Right kidney (tissue), 1 donor: Measurements from ENCODE around the gene DNAH1.

ENCODE experiments used
- DNase-seq: peaks from one replicate; pipeline ENCODE4 v3.0.0-alpha.2; 2016

DNAH1 gene

DNA sequence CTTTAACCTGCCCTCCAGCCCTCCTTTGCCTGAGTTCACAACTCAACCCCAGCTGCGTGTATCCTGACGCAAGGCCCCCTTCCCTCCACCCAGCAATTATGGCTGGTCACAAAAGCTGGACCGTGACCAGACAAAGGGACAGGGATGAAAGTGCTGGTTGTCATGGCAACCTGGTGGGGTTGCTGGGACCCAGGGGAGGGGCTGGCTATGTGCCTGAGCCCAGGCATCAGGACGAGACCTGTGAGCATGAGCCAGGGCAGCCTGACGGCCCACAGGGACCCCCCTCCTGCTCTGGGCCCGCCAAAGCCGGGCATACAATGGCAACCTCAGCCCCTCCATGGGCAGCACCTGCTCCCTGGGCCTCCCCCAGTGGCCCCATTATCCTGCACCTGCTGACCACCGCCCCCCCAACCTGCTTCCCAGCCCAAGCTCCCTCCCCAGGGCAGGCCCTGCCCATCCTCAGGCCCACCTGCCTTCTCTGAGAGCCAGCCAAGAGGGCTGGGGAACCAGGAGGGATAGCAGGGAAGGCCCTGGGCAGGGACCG, 4.5 kb upstream of the DNAH1 start:
- no peak for DNase-seq

DNA sequence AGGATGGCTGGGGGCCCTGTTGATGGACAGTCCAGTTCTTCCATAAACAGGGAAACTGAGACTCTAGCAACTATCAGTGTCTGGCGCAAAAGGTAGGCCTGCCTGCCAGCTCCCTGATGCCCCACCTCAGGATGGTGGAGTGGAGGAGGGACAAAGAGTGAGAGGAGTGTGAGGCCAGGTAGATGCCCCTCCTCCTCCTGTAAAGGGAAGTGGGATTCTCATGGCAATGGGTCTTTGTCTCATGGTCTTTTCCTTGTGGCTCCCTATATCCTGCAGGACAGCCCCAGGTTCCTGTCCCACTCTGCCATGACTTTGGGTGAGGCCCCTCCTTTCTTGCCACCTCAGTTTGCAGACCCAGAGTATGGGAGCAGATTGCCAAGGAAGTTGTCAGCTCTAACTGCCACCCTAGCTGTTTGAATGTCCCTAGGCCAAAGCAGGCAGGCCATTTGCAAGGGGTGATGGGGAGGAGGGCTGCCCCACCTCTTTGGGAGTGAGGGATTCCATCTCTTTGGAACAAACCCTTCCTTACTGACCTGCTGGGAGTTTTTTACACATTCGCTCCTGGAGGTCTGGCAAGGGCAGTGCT, 2.8 kb upstream of the DNAH1 start:
- DNase-seq, result no peak

DNA sequence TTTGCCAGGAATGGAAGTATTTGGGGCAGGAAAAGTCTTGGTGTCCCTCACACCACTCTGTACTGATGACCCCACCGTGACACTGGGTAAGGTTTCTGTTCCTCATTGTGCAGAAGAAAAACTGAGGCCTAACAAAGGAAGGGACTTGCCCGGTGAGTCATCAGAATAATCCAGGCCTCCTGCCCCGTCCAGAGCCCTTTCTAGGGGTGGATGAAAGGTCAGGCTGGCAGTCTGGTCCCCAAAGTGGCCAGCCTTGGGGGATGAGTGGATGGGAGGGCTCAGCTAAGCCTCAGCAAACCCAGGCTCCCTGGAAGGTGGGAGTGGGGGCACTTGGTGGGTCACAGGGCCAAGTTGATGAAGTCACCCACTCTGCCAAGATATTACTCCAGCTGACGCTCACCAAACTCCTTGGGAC, 2.3 kb upstream of the DNAH1 start:
- no peak for DNase-seq

DNA sequence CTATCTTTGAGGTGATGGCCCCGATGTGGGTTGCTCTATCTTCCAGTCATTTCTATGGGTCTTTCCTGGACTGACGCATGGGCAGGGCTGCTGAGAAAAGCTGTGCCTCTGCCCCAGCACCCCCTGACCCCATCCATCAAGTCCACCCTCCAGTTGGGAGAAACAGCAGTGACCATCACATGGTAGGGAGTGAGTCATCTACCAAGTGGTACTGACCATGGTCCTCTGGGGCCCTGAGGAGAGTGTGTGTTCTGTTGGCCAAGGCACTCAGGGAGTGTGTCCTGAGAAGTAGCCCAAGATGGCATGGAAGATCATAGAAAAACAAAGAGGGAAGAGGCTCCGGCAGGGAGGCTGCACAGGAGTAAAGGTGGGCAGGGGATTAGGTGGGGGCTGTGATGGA, 1.6 kb upstream of the DNAH1 start:
- DNase-seq, result no peak

DNA sequence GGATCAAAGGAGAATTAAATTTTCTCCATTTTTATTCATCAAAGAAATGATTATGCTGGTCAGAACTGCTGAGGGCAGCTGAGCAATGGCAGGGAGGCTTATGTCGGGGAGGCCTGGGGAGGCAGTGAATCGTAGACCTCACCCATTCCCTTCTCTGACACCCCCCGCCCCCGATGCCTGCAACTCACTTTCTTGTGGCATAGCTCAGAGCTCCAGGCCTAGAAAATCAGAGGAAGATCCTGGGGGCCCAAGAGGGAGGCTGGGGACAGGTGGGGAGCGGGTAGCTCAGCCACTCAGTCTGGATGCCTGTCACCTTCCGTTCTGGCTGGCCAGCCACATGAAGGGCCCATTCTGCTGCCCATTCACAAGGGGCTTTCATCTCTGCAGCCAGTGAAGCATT, 1.1 kb upstream of the DNAH1 start:
- DNase-seq, result no peak

DNA sequence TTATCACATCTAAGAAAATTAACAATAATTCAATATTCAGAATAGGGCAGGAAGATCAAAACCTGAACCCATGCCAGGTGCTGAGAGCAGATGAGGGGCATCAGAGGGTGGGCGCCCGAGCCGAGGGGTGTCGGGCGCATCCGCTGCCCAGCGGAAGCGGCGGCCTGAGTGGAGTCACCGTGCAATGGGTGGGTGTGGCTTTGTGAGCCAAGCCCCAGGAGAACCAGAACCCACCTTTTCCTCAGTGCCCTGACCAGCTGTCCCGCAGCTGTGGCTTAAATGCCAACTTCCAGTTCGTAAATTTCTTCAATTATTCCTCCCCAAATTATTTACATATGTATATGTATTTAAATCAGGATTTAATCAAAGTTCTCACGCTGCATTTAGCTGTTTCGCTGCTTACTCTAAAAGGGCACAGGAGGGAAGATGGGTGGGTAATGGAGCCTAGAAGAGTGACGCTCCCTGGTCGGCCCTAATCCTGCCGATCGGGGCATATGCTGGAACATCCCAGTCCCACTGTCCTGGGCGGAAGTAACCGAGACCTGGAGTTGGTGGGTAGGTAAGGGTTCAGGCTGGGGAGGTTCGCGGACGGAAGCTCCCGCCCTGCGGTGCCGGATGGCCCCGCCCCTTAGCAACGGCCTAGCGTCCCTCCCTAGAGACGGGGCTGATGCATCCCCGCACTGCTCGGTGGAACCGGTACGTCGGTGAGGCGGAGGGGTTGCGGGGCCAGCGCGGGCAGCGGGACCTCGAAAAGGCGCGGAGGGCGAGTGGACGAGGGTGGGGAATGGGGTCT, 1.3 kb downstream of the DNAH1 start:
- peak; percentile 70 for DNase-seq

DNA sequence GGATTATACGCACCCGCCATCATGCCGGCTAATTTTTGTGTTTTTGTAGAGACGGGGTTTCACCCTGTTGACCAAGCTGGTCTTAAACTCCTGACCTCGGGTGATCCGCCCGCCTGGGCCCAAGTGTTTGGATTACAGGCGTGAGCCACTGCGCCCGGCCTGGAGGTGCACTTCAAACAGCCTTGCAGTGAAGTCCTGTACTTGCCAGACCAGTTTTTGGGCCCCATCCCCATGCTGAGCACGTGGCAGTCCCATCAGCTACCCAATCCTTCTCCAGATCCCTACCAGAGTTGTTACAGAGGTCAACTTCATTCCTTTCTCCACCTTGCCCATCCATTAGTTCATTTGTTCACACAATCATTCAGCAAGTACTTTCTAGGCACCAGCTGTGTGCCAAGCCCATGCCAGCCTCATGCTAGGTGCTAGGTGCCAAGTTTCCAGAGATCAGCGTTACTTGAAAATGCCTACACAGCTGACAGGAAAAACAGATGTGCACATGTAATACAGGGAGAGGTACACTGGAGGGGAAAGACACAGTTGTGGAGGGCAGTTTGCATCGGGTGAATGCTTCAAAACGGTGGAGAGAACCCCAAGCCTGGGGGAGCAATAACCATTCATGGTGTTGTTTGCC, 2.2 kb downstream of the DNAH1 start:
- DNase-seq, result no peak

DNA sequence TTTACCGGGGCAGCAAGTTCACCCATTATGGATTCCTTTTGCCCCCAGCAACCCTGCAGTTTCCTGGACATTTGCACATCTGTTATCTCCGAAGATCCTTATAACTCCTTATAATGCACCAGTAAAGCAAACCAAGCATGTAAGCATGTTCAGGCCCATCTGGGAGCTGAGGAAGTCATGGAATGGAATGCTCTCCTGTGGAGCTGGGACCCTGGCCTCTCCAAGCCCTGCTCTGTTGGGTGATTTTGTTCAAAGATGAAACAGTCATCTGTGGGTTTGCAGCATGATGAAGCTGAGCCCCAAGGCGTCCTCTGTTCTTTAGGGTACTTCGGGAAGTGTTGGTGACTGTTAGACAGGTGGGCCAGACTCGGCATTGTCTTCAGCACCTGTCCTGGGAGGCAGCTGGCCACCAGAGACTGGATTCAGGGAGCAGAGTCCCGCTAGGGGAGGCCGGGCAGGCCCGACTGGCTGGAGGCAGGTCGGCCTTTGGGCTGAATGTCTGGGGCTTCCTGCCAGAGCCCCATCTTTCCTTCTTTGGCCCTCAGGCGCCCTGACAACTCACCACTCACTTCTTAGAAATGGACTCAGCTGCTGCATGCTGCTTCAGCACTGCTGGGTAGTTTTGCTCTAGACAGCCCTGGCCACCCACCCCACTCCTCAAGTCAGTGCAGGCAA, 3.9 kb downstream of the DNAH1 start:
- DNase-seq, result no peak

DNA sequence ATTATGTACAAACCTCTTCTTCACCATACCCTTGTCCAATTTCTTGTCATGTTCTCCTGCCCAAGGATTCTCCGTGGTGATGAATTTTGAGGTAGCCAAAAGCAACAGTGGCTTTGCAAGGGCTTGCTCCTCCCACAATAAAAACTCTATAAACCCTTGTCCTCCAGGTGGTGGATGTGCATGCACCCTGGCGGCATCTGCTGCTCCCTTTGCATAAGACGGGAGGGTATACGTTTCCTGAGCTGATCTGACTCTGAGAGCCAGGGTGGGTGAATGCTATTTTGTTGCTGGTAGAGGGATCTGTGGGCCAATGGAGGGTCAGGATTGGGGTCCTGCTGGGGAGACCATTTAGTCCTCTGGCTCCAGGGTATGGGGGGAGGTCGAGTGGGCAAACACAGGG, 5.4 kb downstream of the DNAH1 start:
- no peak for DNase-seq

DNA sequence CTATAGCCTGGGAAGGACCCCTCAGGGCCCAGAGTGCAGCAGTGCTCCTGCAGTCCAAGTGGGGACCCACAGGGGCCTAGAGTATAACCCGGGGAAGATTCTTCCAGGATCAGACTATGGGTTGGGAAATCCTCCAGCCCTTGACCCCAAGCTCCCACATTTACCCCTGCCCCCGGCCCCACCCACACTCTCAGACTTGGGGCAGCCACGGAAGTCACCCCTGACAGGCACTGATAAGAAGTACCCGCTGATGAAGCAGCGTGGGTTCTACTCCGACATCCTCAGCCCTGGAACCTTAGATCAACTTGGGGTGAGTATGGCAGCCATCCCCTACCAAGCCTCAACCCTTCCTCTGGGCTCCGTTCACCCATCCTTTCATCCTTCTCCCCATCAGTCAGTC, 6.3 kb downstream of the DNAH1 start:
- no peak for DNase-seq

DNA sequence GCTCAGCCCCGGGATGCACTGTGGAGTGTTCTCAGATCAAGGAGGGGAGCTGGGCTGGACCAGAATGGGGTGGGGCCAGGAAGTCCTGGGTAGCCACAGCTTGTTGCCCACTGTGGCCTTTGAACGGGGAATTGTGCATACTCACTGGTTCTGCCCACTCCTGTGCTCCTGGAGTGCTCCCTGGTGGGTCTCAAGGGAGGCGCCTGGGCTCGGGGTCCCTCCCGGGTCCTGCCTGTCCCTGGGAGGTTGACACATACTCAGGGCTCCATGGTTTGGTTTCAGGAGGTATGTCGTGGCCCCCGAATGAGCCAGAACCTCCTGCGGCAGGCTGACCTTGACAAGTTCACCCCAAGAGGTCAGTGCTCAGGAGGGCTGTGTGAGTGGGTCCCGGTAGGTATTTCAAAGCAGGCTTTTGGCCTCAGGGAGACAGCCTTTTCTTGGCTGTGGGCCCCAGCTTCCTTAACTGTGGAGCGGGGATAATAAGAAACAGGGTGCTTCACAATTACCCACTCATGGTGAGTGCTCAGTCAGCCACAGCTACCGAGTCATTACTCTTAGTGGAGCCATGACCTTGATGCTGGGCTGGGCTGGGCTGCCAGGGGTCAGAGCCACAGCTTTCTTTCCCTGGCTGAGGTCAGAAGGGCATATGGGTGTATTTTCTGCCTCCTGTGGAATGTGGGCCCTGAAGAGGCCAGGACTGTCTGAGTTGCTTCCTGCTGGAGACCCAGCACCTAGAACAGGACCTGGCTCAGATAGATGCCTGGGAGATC, 7.6 kb downstream of the DNAH1 start:
- no peak for DNase-seq

DNA sequence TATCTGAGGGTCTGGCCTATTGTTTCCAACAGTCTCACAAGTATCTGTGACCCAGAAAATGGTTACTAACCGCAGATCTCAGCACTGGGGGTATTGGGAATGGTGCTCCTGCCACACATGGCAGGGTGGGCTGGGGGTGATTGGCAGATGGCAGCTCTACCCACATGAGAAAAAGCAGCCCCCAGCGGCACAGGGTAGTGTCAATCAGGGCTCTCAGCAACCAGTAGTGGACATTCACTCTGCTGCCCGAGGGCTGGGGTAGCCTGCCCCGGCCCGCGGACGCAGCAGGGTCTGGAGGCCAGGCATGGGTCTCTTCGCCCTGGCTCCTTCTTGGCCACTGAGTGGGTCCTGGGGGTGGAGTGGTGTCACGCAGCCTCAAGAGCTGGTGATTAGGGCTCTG, 8.6 kb downstream of the DNAH1 start:
- DNase-seq, result no peak

DNA sequence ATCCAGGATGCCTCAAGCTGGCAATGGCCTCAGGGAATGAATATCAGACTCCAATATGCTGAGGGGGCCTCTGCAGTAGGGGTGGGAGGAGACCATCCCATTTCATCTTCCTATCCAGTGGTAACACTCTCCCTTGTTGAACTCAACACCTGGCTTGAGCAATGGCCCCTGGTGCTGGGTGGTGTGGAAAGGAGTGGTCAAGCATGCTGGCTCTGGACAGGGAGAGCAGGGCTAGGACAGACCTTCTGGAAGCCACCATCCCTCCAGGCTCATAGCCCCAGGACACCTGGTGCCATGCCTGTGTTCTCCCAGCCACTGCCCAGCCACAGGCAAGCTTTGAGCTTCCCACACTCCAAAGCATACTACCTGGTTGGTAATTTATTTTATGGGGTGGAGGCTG, 9.6 kb downstream of the DNAH1 start:
- no peak for DNase-seq

DNA sequence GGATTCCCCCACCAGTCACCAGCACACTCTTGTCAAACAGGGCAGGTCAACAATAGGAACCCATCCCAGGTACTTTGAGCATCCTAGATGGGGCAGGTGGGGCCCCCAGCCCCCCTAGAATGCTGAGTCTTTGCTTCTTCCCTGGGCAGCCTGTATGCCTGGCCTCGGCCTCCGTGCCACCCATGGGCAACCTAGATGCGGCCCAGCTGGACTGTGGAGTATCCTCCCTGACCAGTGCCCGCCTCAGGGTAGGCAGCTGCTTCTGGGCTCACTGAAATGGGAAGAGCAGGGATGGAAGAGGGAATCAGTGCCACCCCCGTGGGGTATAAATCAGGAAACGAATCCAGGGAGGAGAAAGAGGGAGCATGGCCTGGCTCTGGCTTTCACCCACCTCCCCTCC, 10.9 kb downstream of the DNAH1 start:
- no peak for DNase-seq

DNA sequence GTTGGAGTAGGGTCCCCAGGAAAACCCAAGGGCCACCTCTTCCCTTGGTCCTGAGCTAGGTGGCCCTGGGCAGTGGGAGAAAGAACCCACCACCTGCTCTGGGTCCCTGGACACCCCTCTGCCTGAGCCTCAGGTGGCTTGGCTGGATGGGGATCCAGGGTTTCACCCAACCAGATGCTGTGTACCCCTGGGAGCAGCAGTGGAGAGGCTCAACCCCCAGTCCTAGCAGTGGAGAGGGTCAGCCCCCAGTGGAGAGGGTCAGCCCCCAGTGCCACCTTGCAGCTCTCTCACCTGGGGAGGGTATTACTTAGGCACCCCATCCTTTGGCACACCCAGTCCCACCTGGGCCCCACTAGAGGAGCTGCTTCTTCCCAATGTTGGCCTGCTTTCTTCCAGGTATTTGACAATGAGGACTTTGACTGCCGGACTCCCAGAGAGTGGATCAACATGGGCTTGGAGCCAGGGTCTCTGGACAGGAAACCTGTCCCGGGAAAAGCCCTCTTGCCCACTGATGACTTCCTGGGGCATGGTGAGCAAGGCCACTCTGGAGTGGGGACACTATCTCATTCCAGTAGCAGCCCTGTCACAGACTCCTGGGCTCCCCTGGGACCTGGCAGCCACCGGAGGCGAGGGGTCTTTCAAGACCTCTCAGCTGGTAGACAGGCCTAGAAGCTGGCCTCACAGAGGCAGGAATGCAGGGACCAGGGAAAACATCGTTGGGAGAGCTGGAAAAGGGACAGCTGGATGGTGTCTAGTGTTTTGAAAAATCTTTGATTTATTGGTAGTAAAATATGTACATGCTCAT, 11.6 kb downstream of the DNAH1 start:
- DNase-seq, result no peak

DNA sequence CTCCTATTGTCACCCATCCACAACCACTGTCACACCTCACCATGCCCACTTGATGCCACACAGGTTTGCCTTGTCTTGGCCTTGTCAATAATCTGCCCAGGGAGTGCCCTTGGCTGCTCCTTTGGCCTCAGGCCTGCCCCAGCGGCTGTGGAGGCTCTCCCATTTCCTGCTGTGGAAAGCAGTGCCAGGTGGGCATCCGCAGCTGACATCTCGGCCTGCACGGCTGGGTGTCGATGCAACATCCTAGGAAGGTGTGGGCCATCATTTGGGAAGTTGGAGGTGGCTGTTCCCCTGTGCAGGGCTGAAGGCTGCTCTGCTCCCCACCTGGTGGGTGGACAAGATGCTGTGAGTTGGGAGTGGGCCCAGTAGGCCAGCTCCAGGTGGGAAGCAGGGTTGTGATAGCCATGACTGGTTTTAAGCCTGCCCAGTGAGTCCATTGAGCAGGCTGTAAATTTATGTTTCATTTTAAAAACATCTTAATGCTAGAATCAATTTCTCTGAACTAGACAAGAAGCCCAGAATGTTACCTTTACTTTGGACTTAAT, 12.5 kb downstream of the DNAH1 start:
- no peak for DNase-seq

DNA sequence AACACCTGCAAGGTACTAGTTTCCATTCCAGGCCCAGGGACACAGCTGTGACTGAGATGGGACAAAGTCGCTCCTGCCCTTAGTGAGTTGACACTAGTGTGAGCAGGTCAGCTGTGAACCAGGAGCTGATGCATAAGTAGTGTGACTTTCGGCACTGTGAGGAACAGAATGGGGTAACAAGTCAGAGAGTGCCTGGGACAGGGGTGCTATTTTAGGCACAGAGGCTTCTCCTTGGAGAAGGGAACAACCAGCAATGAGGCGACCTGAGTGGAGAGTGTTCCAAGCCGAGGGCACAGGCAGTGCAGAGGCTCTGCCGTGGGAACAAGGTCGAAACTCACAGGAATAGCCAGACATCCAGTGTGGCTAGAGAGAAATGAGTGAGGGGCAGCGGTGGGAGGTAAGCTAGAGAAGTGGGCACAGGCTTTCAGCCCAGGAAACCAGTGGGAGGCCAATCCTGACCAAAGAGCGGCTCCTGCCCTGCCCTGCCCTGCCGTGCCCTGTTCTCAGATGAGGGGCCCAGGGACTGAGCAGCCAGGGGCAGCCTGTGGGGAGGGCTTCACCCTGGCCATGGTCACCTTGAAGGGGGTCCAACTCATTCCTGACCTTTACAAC, 14.2 kb downstream of the DNAH1 start:
- DNase-seq, result no peak

DNA sequence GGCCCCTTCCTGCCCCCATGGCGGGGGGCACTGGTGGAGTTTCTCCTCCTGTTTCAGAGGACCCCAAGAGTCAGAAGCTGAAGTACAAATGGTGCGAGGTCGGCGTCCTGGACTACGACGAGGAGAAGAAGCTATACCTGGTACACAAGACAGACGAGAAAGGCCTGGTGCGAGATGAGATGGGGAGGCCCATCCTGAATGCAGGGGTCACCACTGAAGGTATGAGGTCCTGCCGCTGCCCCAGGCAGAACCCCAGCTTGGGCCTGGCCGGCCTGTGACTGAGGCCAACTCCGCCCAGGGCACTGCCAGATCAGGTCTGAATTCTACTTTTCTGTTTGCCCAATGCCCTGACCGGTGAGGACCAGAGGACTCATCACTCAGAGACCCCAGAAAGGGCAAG, 15.0 kb downstream of the DNAH1 start:
- DNase-seq, result no peak

DNA sequence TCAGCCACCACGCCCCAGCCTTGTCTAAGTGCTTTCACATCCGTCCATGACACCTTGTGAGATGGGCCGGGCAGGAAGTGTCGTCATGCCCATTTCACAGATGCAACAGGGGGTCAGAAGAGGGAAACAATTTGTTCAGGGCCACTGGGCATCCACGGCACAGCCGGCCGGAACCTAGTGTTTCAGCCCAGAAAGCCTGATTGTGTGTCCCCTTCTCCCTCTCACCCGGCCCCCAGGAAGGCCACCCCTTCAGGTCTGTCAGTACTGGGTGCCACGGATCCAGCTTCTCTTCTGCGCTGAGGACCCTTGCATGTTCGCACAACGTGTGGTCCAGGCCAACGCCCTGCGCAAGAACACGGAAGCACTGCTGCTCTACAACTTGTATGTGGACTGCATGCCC, 15.8 kb downstream of the DNAH1 start:
- no peak for DNase-seq

DNA sequence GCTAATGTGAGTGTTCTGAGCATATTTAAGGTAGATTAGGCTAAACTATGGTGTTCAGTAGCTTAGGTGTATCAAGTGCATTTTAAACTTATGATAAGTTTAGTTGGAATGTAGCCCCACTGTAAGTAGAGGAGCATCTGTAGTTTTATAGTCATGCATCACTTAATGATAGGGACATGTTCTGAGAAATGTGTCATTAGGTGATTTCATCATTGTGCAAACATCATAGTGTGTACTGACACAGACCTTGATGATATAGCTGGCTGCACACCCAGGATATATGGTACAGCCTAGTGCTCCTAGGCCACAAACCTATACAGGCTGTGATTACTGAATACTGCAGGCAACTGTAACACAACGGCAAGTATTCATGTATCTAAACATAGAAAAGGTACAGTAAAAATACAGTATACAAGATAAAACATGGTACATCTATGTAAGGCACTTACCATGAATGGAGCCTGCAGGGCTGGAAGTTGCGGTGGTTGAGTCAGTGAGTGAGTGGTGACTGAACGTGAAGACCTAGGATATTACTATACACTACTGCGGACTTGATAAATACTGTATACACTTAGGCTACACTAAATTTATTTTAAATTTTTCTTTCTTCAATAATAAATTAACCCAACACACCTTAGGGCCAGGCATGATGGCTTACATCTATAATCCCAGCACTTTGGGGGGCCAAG, 17.9 kb downstream of the DNAH1 start:
- no peak for DNase-seq
